Neural crest cell (in vitro differentiated cells): Measurements from ENCODE around the gene DNASE1. TPM values are rescaled to one million over a fixed set of nuclear protein-coding genes. Genes with fewer than 3 reads are reported as not detected.

Source experiments
- DNase-seq: peaks from one replicate; pipeline ENCODE4 v3.0.0; 2021; ENCODE audit warnings: low read depth, mixed read lengths, low spot score
- H3K27ac Mint-ChIP-seq: one replicate; pipeline ENCODE4 v1.8.0; 2021; ENCODE audit warnings: mild to moderate bottlenecking, mixed read lengths; ENCODE audit not compliant: unreplicated experiment
- H3K27me3 Mint-ChIP-seq: 2 replicates; pipeline ENCODE4 v1.8.0; 2021; ENCODE audit warnings: low read depth, mild to moderate bottlenecking, mixed read lengths
- H3K36me3 Mint-ChIP-seq: 2 replicates; pipeline ENCODE4 v1.8.0; 2021; ENCODE audit warnings: low read depth, mild to moderate bottlenecking, mixed read lengths
- H3K4me1 Mint-ChIP-seq: 2 replicates; pipeline ENCODE4 v1.8.0; 2021; ENCODE audit warnings: mixed read lengths
- H3K4me3 Mint-ChIP-seq: one replicate; pipeline ENCODE4 v1.8.0; 2021; ENCODE audit warnings: mild to moderate bottlenecking, mixed read lengths
- H3K9me3 Mint-ChIP-seq: 2 replicates; pipeline ENCODE4 v1.8.0; 2021; ENCODE audit warnings: mixed read lengths
- total RNA-seq: library from RNA; stranded (reverse); gene quantifications from 2 replicates; pipeline ENCODE4 v1.2.1, GENCODE V29; 2021
- TF ChIP-seq, protein P1 (sequence below): fragments of 200-600 bp; sonication (generic); conservative IDR thresholded peaks from 2 replicates; pipeline ENCODE4 v1.5.0; 2021; ENCODE audit warnings: antibody characterized with exemption, mild to moderate bottlenecking

Gene DNASE1
- total RNA-seq, 1 donor from 2014 or later = 23.6 TPM

DNA sequence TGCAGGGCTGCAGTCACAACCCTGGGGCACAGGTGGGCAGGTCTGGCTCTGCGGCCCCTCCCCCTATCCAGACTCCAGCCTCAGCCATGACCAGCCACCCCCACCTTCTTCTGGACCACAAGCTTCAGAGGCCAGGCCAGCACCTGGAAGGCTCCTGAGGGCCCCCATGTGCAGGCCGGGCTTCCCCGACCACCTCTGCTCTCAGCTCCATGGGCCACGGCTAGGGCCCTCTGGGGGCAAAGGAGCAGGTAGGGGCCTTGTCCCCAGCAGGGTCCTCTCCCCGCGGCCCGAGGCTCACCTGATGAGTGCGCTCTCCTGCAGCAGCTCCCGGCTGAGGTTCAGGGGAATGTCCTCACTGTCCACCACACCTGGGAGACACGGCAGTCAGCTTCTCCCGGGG is 16.9 kb downstream of the DNASE1 start:
- no peak for DNase-seq
- Mint-ChIP-seq H3K4me1 (peaks cover 4% of the 10 kb centered on the region), H3K4me3 (no peak overlapping the region), H3K9me3 (no peaks in the 10 kb centered on the region), H3K27me3 (no peaks in the 10 kb centered on the region), H3K27ac (no peak overlapping the region), H3K36me3 (peaks cover 7% of the 10 kb centered on the region)
- TF ChIP-seq, protein P1, sequence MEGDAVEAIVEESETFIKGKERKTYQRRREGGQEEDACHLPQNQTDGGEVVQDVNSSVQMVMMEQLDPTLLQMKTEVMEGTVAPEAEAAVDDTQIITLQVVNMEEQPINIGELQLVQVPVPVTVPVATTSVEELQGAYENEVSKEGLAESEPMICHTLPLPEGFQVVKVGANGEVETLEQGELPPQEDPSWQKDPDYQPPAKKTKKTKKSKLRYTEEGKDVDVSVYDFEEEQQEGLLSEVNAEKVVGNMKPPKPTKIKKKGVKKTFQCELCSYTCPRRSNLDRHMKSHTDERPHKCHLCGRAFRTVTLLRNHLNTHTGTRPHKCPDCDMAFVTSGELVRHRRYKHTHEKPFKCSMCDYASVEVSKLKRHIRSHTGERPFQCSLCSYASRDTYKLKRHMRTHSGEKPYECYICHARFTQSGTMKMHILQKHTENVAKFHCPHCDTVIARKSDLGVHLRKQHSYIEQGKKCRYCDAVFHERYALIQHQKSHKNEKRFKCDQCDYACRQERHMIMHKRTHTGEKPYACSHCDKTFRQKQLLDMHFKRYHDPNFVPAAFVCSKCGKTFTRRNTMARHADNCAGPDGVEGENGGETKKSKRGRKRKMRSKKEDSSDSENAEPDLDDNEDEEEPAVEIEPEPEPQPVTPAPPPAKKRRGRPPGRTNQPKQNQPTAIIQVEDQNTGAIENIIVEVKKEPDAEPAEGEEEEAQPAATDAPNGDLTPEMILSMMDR = no peak

DNA sequence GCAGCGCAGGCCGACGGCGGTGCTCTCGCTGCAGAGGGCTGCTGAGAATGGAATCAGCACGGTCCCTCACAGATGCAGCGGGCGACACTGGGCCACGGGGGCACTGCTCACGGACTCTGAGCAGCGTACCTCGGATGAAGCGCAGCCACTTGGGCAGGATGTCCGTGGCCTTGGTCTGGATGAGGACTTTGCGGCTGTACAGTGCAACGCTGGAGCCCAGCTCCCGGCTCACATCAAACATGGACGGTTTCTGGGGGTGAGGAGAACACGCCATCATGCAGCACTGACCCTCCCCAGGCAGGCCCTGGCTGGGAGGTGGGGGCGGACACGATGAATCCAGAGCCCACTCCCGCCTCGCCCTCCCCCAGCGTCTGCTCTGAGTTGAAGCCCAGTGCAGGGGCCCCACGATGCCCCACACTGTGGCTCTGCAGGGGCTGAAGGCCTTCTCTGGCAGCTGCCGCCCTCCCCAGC is 18.1 kb downstream of the DNASE1 start:
- Mint-ChIP-seq H3K36me3 (peaks cover 4% of the 10 kb centered on the region), H3K4me1 (peaks cover 4% of the 10 kb centered on the region), H3K4me3 (no peak overlapping the region), H3K9me3 (no peaks in the 10 kb centered on the region), H3K27me3 (no peaks in the 10 kb centered on the region), H3K27ac (no peak overlapping the region)
- DNase-seq = no peak
- TF ChIP-seq, protein P1 = no peak

DNA sequence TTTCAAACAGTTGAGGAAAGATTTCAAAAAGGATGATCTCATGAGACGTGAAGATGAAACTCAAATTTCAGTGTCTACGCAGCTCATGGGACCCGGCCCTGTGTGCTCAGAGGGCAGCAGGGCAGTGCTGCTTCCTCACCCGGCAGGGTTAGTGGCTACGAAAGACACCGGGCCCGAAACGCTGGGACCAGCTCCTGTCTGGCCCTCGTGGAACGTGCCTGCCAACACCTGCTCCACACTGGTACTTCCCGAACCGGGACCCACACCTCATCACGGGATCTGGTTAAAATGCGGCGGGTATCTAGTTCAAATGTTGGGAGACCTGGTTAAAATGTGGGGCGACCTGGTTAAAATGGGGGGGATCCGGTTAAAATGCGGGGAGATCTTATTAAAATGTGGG is 18.7 kb downstream of the DNASE1 start:
- Mint-ChIP-seq H3K4me1 (peaks cover 4% of the 10 kb centered on the region), H3K9me3 (no peaks in the 10 kb centered on the region), H3K27ac (no peak overlapping the region), H3K27me3 (no peaks in the 10 kb centered on the region), H3K4me3 (no peak overlapping the region), H3K36me3 (peaks cover 7% of the 10 kb centered on the region)
- no peak for DNase-seq
- TF ChIP-seq, protein P1 = no peak

- peaks cover 7% of the 10 kb centered on the region for H3K36me3 Mint-ChIP-seq
- peaks cover 4% of the 10 kb centered on the region for H3K4me1 Mint-ChIP-seq
- TF ChIP-seq, protein P1 = no peak
- H3K4me3 Mint-ChIP-seq = no peak overlapping the region
- no peak overlapping the region for H3K27ac Mint-ChIP-seq
- DNase-seq = no peak
- no peaks in the 10 kb centered on the region for H3K27me3 Mint-ChIP-seq
- no peaks in the 10 kb centered on the region for H3K9me3 Mint-ChIP-seq
These were observed 19.3 kb downstream of the DNASE1 start for GRCh38 chr16:3673676-3674377.

- DNase-seq = no peak
- TF ChIP-seq, protein P1 = no peak
- Mint-ChIP-seq H3K27me3 (no peaks in the 10 kb centered on the region), H3K27ac (peak overlapping the region; percentile 92), H3K4me1 (peaks cover 4% of the 10 kb centered on the region), H3K4me3 (no peak overlapping the region), H3K9me3 (no peaks in the 10 kb centered on the region), H3K36me3 (peaks cover 7% of the 10 kb centered on the region)
These were observed 20.2 kb downstream of the DNASE1 start for GRCh38 chr16:3674513-3675295.
